PC-9 (cell line): ENCODE results near the gene CCNL2. TPM values are rescaled to one million over a fixed set of nuclear protein-coding genes. Genes with fewer than 3 reads are reported as not detected.
"Not testable (repeated sequence)": the region's sequence is repeated elsewhere in the genome, so short reads cannot be mapped to it uniquely, and the experiment has no call there.

Experiments used
- BruUV-seq: library from RNA; stranded (reverse); fragments of 400-500 nt; replicated peaks from 2 replicates; lab custom pipeline; 2021; lab: Mats Ljungman, UMichigan
- CTCF ChIA-PET: fragments of 300-600 bp; sonication (Branson Sonifier 250); formaldehyde crosslinking; loops from one replicate; lab custom pipeline; 2022; ENCODE audit warnings: antibody characterized with exemption; lab: Charles Lee
- POLR2A ChIA-PET: fragments of 300-600 bp; sonication (Branson Sonifier 250); formaldehyde crosslinking; loops from one replicate; lab custom pipeline; 2022; ENCODE audit warnings: antibody characterized with exemption; ENCODE audit not compliant: unreplicated experiment; lab: Charles Lee
- DNase-seq, 2 experiments: peaks; one replicate each; pipeline versions ENCODE4 v3.0.0 to v3.0.0-alpha.2; 2015 to 2022; ENCODE audit warnings: mixed read lengths in 1 of 2
- H2AFZ ChIP-seq: fragments of 200-600 bp; sonication (generic); 2 replicates; pipeline ENCODE4 v1.8.1; 2017; ENCODE audit warnings: antibody characterized with exemption
- H3F3A ChIP-seq: fragments of 200-600 bp; sonication (generic); 2 replicates; pipeline ENCODE4 v1.8.1; 2017; ENCODE audit warnings: antibody characterized with exemption, mild to moderate bottlenecking, low read depth; ENCODE audit not compliant: insufficient read depth
- H3K27ac ChIP-seq: fragments of 200-600 bp; sonication (generic); 2 replicates; pipeline ENCODE4 v1.6.1; 2016; ENCODE audit warnings: mixed run types
- H3K27me3 ChIP-seq: fragments of 200-600 bp; sonication (generic); 2 replicates; pipeline ENCODE4 v1.6.1; 2016; ENCODE audit warnings: low read depth, mixed run types; ENCODE audit not compliant: insufficient read depth
- H3K36me3 ChIP-seq: fragments of 200-600 bp; sonication (generic); 2 replicates; pipeline ENCODE4 v1.6.1; 2016; ENCODE audit warnings: low read depth, mixed run types
- H3K4me1 ChIP-seq: fragments of 200-600 bp; sonication (generic); replicated peaks from 2 replicates; pipeline ENCODE4 v1.6.1; 2016; ENCODE audit warnings: mixed run types; ENCODE audit not compliant: insufficient read depth
- H3K4me2 ChIP-seq: fragments of 200-600 bp; sonication (generic); 2 replicates; pipeline ENCODE4 v1.6.1; 2017; ENCODE audit warnings: mixed run types
- H3K4me3 ChIP-seq: fragments of 200-600 bp; sonication (generic); 2 replicates; pipeline ENCODE4 v1.6.1; 2016; ENCODE audit warnings: mixed run types
- H3K79me2 ChIP-seq: fragments of 200-600 bp; sonication (generic); 2 replicates; pipeline ENCODE4 v1.6.1; 2017; ENCODE audit warnings: low read depth, mixed run types
- H3K9me2 ChIP-seq: fragments of 200-600 bp; sonication (generic); 2 replicates; pipeline ENCODE4 v1.8.1; 2017; ENCODE audit warnings: mild to moderate bottlenecking; ENCODE audit not compliant: insufficient read depth
- H3K9me3 ChIP-seq: fragments of 200-600 bp; sonication (generic); 2 replicates; pipeline ENCODE4 v1.8.1; 2016; ENCODE audit warnings: low read depth; ENCODE audit not compliant: insufficient read depth
- H4K20me1 ChIP-seq: fragments of 200-600 bp; sonication (generic); 2 replicates; pipeline ENCODE4 v1.8.1; 2017; ENCODE audit not compliant: insufficient read depth
- CTCF ChIP-seq: fragments of 200-600 bp; sonication (generic); conservative IDR thresholded peaks from 2 replicates; pipeline ENCODE4 v1.6.1; 2017; ENCODE audit warnings: mixed run types, antibody characterized with exemption, mild to moderate bottlenecking, moderate library complexity
- EZH2 ChIP-seq: fragments of 200-600 bp; sonication (generic); IDR thresholded peaks from 2 replicates; pipeline ENCODE4 v1.8.0; 2017; ENCODE audit warnings: antibody characterized with exemption, low read depth
- intact Hi-C: fragments of 100-400 bp; cut with micrococcal nuclease; formaldehyde crosslinking; loops from one replicate; pipeline ENCODE4 v1.10.0; 2022; ENCODE audit not compliant: unreplicated experiment
- total RNA-seq: library from RNA; stranded (reverse); gene quantifications from 2 replicates; pipeline ENCODE4 v1.2.3, GENCODE V29; 2021

CCNL2 gene
- total RNA-seq, 1 experiment from 2014 or later, result 162 TPM

GRCh38 chr1:1370771-1371300 is 28.3 kb downstream of the CCNL2 start:
- no peak for TF ChIP-seq EZH2
- TF ChIP-seq CTCF, result no peak
- H3K9me2 ChIP-seq, result no peaks in the 10 kb centered on the region
- no peak for DNase-seq
- H3K4me2 ChIP-seq, result no peak overlapping the region
- H3K27me3 ChIP-seq, result no peaks in the 10 kb centered on the region
- no peaks in the 10 kb centered on the region; the same call in 1 of the 2 replicates for H3K36me3 ChIP-seq
- ChIA-PET POLR2A (interaction anchor here (0.6 kb wide), 1 partner anchor 173 kb away, joined by 3 read pairs; no protein-coding TSS in a partner anchor), CTCF (interaction anchor here (0.6 kb wide), 1 partner anchor 134 kb away, joined by 7 read pairs; no protein-coding TSS in a partner anchor)
- BruUV-seq, result no TSS peak
- H3K27ac ChIP-seq, result no peak overlapping the region
- H3K9me3 ChIP-seq, result no peaks in the 10 kb centered on the region
- H3K4me3 ChIP-seq, result no peak overlapping the region
- H3F3A ChIP-seq, result peaks cover 10% of the 10 kb centered on the region; the same call in 1 of the 2 replicates
- no peak overlapping the region for H2AFZ ChIP-seq
- no peaks in the 10 kb centered on the region for H4K20me1 ChIP-seq
- intact Hi-C loops, result loop anchor here (10.0 kb wide), 1 partner anchor 134 kb away; no protein-coding TSS in a partner anchor
- H3K79me2 ChIP-seq, result peaks cover 21% of the 10 kb centered on the region
- peaks cover 11% of the 10 kb centered on the region for H3K4me1 ChIP-seq

GRCh38 chr1:1370094-1370493 is 29.0 kb downstream of the CCNL2 start:
- intact Hi-C loops, result loop anchor here (10.0 kb wide), 1 partner anchor 135 kb away; no protein-coding TSS in a partner anchor
- DNase-seq, CTCF ChIA-PET, H3K27ac ChIP-seq, H3F3A ChIP-seq, POLR2A ChIA-PET, H3K9me2 ChIP-seq, H3K36me3 ChIP-seq, H3K4me3 ChIP-seq, H2AFZ ChIP-seq, H3K27me3 ChIP-seq, H3K4me2 ChIP-seq, H3K9me3 ChIP-seq, BruUV-seq, H4K20me1 ChIP-seq: not testable (repeated sequence)
- Histone ChIP-seq H3K79me2 (peaks cover 20% of the 10 kb centered on the region), H3K4me1 (peaks cover 10% of the 10 kb centered on the region; the same call in 1 of the 2 replicates)

- Histone ChIP-seq H3F3A (peaks cover 9% of the 10 kb centered on the region; the same call in 1 of the 2 replicates), H3K27me3 (no peaks in the 10 kb centered on the region), H3K36me3 (no peaks in the 10 kb centered on the region; the same call in 1 of the 2 replicates), H3K4me2 (no peak overlapping the region), H3K9me2 (no peaks in the 10 kb centered on the region), H3K4me3 (no peak overlapping the region), H2AFZ (no peak overlapping the region), H3K9me3 (no peaks in the 10 kb centered on the region), H3K27ac (no peak overlapping the region), H3K4me1 (peaks cover 10% of the 10 kb centered on the region), H3K79me2 (no peaks in the 10 kb centered on the region), H4K20me1 (no peaks in the 10 kb centered on the region)
- no TSS peak for BruUV-seq
- ChIA-PET POLR2A (no interaction called here), CTCF (no interaction called here)
- intact Hi-C loops, result no loop called here
- TF ChIP-seq EZH2 (no peak), CTCF (no peak)
- DNase-seq, result peak in 1 of 2 experiments; percentile 10
Observed at GRCh38 chr1:1367315-1367714, 31.8 kb downstream of the CCNL2 start.
